SU-DHL-6 (cell line): ENCODE data around the gene HSBP1.

Experiments used
- EZH2phosphoT487 ChIP-seq: fragments of 200-600 bp; sonication (generic), shearing (Covaris generic); conservative IDR thresholded peaks from 2 replicates; pipeline ENCODE4 v1.6.1; 2018; ENCODE audit warnings: mild to moderate bottlenecking, antibody characterized with exemption, low read length, moderate library complexity, mixed read lengths
- TF ChIP-seq, protein P1 (sequence below): fragments of 200-600 bp; sonication (generic); IDR thresholded peaks from one replicate; pipeline ENCODE4 v1.5.1; 2017; ENCODE audit warnings: antibody characterized with exemption, mild to moderate bottlenecking, low read length, moderate library complexity; ENCODE audit not compliant: insufficient read depth, poor library complexity, severe bottlenecking

DNA sequence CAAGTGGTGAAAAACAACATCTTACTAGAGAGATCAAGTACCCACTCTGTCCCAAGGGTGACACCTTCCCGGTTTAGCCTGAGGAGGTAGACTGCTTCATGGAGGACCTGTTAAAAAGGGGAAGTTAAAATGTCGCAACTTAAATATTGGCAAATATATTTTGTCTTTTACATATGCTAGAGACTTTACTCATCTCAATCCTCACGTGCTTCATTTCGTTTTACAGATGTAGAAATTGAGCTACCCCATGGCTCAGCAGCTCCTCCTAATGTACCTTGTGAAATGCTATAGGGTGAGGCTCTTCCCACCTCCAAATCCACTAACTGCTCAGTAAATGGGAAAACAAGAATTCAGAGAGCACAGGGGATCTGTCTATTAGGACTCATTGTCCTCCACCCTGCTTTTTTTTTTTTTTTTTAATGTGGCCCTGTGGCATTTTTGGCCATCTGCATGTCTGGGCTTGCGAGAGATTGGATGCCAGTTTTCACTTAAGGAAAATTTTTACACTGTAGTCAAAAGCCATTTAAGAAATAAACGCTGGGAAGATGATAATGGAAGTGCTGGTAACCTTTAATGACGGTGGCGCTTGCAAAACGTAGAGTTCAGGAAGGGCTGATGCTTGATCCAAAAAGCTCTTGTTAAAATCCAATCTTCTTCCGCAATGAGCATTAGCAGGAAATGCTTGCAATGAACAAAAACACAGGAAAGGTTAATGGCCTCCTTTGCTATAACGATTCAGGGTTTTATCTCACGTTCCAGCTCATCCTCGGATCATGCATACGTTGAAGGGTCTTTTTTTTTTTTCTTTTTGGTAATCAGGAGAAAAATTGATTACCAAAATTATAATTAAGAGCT is 39.8 kb downstream of the HSBP1 start:
- TF ChIP-seq, protein P1, sequence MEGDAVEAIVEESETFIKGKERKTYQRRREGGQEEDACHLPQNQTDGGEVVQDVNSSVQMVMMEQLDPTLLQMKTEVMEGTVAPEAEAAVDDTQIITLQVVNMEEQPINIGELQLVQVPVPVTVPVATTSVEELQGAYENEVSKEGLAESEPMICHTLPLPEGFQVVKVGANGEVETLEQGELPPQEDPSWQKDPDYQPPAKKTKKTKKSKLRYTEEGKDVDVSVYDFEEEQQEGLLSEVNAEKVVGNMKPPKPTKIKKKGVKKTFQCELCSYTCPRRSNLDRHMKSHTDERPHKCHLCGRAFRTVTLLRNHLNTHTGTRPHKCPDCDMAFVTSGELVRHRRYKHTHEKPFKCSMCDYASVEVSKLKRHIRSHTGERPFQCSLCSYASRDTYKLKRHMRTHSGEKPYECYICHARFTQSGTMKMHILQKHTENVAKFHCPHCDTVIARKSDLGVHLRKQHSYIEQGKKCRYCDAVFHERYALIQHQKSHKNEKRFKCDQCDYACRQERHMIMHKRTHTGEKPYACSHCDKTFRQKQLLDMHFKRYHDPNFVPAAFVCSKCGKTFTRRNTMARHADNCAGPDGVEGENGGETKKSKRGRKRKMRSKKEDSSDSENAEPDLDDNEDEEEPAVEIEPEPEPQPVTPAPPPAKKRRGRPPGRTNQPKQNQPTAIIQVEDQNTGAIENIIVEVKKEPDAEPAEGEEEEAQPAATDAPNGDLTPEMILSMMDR, result no peak
- no peak for TF ChIP-seq EZH2phosphoT487
